SKM-1 (cell line): ENCODE measurements around the gene DENND10.
"Not testable (repeated sequence)": the region's sequence is repeated elsewhere in the genome, so short reads cannot be mapped to it uniquely, and the experiment has no call there.

Experiments
- DNase-seq: peaks from one replicate; lab custom pipeline; 2025; ENCODE audit not compliant: unreplicated experiment; lab: John Stamatoyannopoulos, UW

DENND10 gene

GRCh38 chr10:119103903-119104653, at the start of gene DENND10:
Gene DENND10, plus strand, starts transcription at chr10:119104113. Its CDS starts 30 bp downstream, at chr10:119104143.
- DNase-seq, result no peak

DNA sequence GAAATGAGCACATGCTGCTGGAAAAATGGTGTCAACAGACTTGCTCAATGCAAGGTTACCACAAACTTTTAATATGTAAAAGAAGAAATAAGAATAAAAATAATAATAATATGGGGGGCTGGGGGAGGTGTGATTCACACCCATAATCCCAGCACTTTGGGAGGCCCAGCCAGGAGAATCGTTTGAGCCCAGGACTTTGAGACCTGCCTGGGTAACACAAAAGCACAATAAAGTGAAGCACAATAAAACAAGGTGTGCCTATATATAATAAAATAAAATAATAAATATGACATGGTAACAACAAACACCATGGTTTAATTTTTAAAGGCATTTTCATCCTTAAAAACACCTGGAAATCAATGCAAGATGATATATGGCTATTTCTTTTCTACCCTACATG, 48.4 kb upstream of the DENND10 start:
- DNase-seq, result no peak

DNA sequence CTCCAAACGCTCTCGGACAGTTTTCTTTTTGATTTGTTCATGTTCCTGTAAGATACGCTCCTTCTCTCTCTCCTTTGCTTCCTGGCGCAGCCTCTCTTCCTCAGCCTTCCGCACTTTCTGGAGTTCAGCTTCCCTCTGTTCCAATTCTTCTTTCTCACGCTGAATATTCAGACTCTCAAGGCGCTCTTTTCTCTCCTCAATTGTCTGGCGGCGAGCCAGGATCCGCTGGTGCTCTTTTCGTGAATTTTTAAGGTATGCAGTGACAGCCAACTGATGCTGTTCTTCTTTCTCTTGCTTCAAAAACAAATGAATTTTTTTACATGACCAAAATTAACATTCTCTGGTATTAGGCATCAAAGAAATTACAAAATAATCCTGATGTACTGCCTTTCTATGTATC, 45.9 kb upstream of the DENND10 start:
- DNase-seq, result no peak

GRCh38 chr10:119059557-119059956, 44.4 kb upstream of the DENND10 start:
- no peak for DNase-seq

DNA sequence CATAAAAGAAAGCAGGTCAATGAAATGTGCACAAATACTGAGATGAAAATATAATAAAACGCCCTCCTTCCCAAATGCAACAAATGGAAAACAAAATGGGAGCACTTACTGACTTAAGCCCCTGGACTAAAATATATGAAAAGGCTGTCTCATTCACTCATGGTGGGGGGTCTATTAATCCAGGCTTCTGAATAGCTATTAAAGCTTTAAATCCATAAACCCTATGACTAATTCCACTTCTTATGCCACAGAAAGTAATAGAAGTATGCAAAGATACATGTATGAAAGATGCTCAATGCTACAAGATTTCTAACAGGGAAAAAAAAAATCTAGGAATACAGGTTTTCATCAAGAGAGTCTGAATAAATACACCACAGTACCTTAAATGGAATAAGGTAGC, 43.8 kb upstream of the DENND10 start:
- no peak for DNase-seq

GRCh38 chr10:119061352-119061751, 42.6 kb upstream of the DENND10 start:
- DNase-seq, result no peak

DNA sequence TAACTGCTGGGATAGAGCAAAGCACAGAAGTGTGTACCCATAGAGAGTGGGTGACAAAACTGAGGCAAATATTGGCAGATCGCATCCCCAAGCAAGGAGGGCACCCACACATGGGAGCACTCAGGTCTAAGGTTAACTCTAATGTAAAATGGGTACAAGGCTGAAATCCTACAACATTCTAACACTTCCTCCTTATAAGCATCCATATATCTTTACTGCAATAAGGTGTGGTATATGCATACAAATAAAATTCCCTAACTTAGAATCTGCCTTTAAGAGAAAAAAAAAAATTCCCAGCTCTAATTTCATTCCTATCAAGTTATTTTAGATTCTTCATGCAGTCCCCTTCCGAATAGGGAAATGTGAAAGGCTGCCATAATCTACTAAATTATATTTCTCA, 42.0 kb upstream of the DENND10 start:
- no peak for DNase-seq

DNA sequence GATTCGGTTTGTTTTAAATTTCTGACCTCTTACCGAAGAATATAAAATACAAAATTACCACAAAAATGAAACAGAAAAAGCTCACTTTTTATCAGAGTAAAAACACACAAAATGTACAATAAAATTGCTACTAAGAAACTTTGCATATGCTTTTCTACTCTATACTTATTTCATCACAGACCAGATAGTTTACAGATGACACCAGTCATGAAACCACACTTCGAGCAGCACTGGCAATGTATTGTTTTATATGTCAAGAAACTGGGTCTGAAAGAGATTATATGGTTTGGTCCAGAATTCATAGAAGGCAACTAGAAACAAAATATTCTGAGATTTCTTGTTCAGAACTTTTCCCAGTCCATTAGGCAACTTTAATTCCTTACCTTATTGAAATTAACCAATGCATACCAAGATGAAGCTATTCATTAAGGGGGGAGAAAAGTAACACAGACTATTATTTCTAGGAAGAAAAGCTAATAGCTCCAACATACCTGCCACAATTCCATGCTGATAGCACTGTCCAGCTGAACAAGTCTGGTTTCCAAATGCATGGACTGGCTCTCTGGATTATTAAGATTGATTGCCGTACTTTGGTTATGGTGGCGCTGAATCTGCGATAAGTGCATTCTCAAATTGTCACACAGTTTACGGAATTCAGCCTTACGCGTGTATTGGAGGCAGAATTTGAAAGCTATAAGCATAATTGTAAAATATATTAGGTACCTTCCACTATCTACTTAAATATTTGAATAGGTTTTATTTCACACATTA, 33.3 kb upstream of the DENND10 start:
- no peak for DNase-seq

DNA sequence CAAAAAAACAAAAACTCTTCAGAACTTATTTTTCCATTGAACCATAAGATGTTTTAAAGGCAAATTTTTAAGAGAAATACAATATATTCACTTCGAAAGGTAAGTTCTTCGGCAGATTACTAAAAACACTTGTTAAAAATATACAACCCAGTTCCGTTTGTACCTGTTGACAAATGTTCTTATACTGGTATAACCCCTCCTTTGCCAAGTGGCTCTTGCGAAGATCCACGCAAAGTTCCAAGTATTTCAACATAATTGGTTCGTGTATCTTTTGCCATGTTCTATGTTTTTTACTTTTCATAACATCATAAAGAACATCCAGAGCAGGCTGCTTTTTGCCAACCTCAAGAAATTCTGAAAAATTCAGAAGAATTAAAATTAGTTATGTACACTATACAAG, 30.3 kb upstream of the DENND10 start:
- no peak for DNase-seq

- DNase-seq, result no peak
Observed at GRCh38 chr10:119078422-119079179, 25.3 kb upstream of the DENND10 start.

GRCh38 chr10:119079599-119080520, 24.1 kb upstream of the DENND10 start:
- no peak for DNase-seq

DNA sequence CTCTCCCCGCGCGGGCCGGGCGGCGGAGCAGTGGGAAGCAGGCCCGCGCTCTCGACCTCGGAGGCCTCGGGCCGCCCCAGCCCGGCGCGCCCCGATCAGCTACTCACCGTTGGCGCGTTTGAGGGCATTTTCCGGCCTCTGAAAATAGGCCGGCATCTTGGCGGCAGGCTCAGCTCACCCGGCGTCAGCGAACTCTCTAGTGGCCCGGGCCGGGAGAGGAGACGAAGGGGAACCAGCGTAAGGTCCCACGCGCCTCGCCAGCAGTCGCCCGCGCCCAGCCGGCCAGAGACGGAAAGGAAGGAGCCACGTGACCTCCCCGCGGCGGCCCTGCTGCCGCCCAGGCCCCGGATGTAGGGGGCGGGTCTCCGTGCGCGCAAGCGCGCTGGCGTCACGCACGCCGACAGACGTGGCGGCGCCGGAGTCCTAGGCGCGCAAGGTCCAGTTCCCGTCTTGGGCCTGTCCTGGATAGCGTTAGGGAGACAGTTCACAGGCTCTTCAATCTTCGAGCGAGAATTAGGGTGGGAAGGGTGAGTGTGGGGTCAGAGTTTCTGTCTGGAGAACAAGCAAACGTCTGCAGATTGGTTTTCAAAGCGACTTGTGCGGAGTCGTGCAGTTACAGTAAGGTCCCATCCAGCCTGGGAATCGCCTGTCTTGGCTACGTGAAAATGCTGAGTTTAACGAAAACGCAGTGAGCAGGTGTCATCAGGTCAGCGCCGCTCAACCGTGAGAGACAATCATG, 23.2 kb upstream of the DENND10 start, which contains the start of gene EIF3A:
TSS of gene EIF3A (minus strand) at position 297 of the 739 bp plus-strand sequence. CDS start at position 156, 141 bp downstream.
- peak; percentile 76 for DNase-seq

DNA sequence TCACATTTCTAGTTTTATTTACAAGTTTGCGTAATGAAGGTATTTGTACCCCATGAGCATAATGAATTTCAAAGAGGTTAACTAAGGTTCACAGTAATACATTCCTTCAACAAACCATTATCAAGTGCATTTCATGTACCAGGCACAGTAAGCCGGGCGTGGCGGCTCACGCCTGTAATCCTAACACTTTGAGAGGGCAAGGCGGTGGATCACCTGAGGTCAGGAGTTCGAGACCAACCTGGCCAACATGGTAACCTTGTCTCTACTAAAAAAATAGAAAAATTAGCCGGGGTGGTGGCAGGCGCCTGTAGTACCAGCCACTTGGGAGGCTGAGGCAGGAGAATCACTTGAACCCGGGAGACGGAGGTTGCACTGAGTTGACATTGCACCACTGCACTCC, 19.0 kb upstream of the DENND10 start:
- DNase-seq, result no peak

- DNase-seq, result no peak
Observed at GRCh38 chr10:119087271-119087882, 16.5 kb upstream of the DENND10 start.

- DNase-seq, result no peak
Observed at GRCh38 chr10:119090026-119090795, 13.7 kb upstream of the DENND10 start.

GRCh38 chr10:119090968-119091367, 12.9 kb upstream of the DENND10 start:
- no peak for DNase-seq

DNA sequence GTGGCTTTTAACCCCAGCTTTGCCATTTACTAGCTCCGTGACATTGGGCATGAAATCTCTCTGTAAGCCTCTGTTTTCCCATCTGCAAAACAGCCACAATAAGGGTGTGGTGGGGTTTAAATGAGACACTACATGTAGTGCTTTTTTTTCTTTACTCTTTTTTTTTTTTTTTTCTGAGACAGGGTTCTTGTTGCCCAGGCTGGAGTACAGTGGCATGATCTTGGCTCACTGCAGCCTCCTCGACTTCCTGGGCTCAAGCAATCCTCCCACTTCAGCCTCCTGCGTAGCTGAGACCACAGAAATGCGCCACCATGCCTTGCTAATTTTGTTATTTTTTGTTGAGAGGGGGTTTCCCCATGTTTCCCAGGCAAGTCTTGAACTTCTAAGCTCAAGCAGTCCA, 8.3 kb upstream of the DENND10 start:
- DNase-seq, result no peak

DNA sequence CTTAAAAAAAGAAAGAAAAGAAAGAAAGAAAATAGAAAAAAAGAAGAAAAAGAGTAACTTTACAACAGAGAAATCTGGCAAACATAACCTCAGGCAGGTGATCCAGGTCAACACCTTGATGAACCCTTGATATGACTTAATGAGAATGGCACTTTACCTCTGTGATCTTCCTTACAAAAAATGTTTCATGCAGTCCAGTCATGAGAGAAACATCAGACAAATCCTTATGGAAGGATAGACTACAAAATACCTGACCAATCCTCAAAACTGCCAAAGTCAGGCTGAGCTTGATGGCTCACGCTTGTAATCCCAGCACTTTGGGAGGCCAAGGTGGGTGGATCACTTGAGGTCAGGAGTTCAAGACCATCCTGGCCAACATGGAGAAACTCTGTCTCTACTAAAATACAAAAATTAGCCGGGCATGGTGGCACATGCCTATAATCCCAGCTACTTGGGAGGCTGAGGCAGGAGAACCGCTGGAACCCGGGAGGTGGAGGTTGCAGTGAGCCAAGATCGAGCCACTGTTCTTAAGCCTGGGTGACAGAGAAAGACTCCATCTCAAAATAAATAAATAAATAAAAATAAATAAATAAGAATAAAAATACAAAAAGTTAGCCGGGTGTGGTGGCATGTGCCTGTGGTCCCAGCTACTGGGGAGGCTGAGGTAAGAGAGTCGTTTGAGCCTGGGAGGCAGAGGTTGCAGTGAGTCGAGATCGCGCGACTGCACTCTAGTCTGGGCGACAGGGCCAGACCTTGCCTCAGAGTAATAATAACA, 7.1 kb upstream of the DENND10 start:
- not testable (repeated sequence) for DNase-seq
